Muscle layer of duodenum (tissue), 2 donors: ENCODE measurements around the gene GRID2.

Source experiments
- H3K27ac ChIP-seq: one replicate; pipeline ENCODE4 v1.7.0; 2013; ENCODE audit warnings: mild to moderate bottlenecking, low read length
- H3K27me3 ChIP-seq: one replicate; pipeline ENCODE4 v1.7.0; 2013; ENCODE audit warnings: low read depth, mild to moderate bottlenecking, control low read depth, low read length
- H3K36me3 ChIP-seq, 2 donors: one replicate each; pipeline ENCODE4 v1.7.0; 2013; ENCODE audit warnings: low read length in 2 of 2, control low read depth in 1 of 2, mild to moderate bottlenecking in 1 of 2; ENCODE audit not compliant: insufficient read depth in 2 of 2, control insufficient read depth in 1 of 2
- H3K4me1 ChIP-seq, 2 donors: one replicate each; pipeline ENCODE4 v1.7.0; 2013; ENCODE audit warnings: low read length in 2 of 2, mild to moderate bottlenecking in 2 of 2, control low read depth in 1 of 2, moderate library complexity in 1 of 2; ENCODE audit not compliant: insufficient read depth in 2 of 2, control insufficient read depth in 1 of 2
- H3K4me3 ChIP-seq, 2 donors: one replicate each; pipeline ENCODE4 v1.7.0; 2013; ENCODE audit warnings: low read length in 2 of 2, low read depth in 1 of 2, mild to moderate bottlenecking in 1 of 2
- H3K9me3 ChIP-seq, 2 donors: one replicate each; pipeline ENCODE4 v1.7.0; 2013; ENCODE audit warnings: low read length in 2 of 2, control low read depth in 1 of 2, mild to moderate bottlenecking in 1 of 2; ENCODE audit not compliant: control insufficient read depth in 1 of 2
- donor health status: healthy.

GRID2 gene

GRCh38 chr4:93086356-93086755 lies 782.6 kb downstream of the GRID2 start:
- Histone ChIP-seq H3K4me1 (no peaks in the 10 kb centered on the region), H3K27ac (no peak overlapping the region), H3K27me3 (no peaks in the 10 kb centered on the region), H3K4me3 (no peak overlapping the region), H3K9me3 (no peaks in the 10 kb centered on the region), H3K36me3 (no peaks in the 10 kb centered on the region)

- H3K27ac ChIP-seq: no peak overlapping the region
- H3K36me3 ChIP-seq: no peaks in the 10 kb centered on the region
- H3K27me3 ChIP-seq: no peaks in the 10 kb centered on the region
- no peak overlapping the region for H3K4me3 ChIP-seq
- no peaks in the 10 kb centered on the region for H3K9me3 ChIP-seq
- no peaks in the 10 kb centered on the region for H3K4me1 ChIP-seq
Observed at GRCh38 chr4:93092765-93093164, 789.0 kb downstream of the GRID2 start.

- Histone ChIP-seq H3K4me3 (no peak overlapping the region), H3K27ac (no peak overlapping the region), H3K36me3 (no peaks in the 10 kb centered on the region), H3K27me3 (no peaks in the 10 kb centered on the region), H3K4me1 (no peaks in the 10 kb centered on the region), H3K9me3 (no peaks in the 10 kb centered on the region)
Observed at GRCh38 chr4:93103042-93103441, 799.3 kb downstream of the GRID2 start.

- no peak overlapping the region for H3K27ac ChIP-seq
- H3K27me3 ChIP-seq: no peaks in the 10 kb centered on the region
- H3K36me3 ChIP-seq: no peaks in the 10 kb centered on the region
- H3K4me3 ChIP-seq: no peak overlapping the region
- H3K4me1 ChIP-seq: no peaks in the 10 kb centered on the region
- no peaks in the 10 kb centered on the region for H3K9me3 ChIP-seq
Observed at GRCh38 chr4:93116624-93117023, 812.9 kb downstream of the GRID2 start.

DNA sequence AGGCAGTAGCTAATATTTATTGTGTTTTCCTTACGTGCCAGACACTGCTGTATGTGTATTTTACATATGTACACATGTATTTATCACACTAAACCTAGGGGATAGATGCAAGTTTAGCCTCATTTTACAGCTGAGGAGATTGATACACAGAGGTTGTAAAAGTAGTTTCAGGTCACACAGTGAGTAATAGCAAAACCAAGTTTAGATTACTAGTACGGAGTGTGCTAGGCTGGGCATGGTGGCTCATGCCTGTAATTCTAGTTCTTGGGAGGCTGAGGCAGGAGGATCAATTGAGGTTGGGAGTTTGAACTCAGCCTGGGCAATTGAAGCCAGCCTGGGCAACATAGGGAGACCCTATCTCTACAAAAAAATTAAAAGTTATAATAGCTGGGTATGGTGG lies 823.7 kb downstream of the GRID2 start:
- Histone ChIP-seq H3K4me1 (no peaks in the 10 kb centered on the region), H3K27ac (no peak overlapping the region), H3K36me3 (no peaks in the 10 kb centered on the region), H3K9me3 (no peaks in the 10 kb centered on the region), H3K27me3 (no peaks in the 10 kb centered on the region), H3K4me3 (no peak overlapping the region)

- Histone ChIP-seq H3K4me1 (no peaks in the 10 kb centered on the region), H3K27me3 (no peaks in the 10 kb centered on the region), H3K9me3 (no peaks in the 10 kb centered on the region), H3K27ac (no peak overlapping the region), H3K36me3 (no peaks in the 10 kb centered on the region), H3K4me3 (no peak overlapping the region)
Observed at GRCh38 chr4:93132631-93133030, 828.9 kb downstream of the GRID2 start.

- H3K27ac ChIP-seq: no peak overlapping the region
- H3K4me1 ChIP-seq: no peaks in the 10 kb centered on the region
- H3K4me3 ChIP-seq: no peak overlapping the region
- H3K9me3 ChIP-seq: no peaks in the 10 kb centered on the region
- no peaks in the 10 kb centered on the region for H3K27me3 ChIP-seq
- no peaks in the 10 kb centered on the region for H3K36me3 ChIP-seq
Observed at GRCh38 chr4:93139118-93139517, 835.4 kb downstream of the GRID2 start.

- no peaks in the 10 kb centered on the region for H3K27me3 ChIP-seq
Observed at GRCh38 chr4:93143902-93144301, 840.1 kb downstream of the GRID2 start.

DNA sequence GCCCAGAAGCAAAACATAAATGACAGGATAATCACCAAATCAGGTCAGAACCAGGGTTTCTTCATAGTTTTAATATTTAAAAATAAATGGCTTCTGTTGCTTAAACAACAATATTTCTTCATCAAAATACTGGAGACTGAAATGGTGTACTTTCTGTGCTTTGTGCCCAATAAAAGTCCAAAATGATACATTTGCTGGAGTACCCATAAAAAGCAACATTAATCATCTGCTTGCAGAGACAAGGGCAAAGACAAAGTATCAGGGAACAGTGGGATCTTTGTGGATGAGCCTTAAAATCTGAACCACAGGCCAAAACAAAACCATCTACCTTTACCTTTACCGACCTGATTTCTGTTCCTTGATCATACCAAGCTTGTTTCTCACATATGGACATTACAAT lies 840.9 kb downstream of the GRID2 start:
- Histone ChIP-seq H3K27ac (no peak overlapping the region), H3K9me3 (no peaks in the 10 kb centered on the region), H3K4me1 (no peaks in the 10 kb centered on the region), H3K27me3 (no peaks in the 10 kb centered on the region), H3K4me3 (no peak overlapping the region), H3K36me3 (no peaks in the 10 kb centered on the region)

More at GRCh38 chr4:93143902-93144301, 840.1 kb downstream of the GRID2 start:
- Histone ChIP-seq H3K4me1 (no peaks in the 10 kb centered on the region), H3K36me3 (no peaks in the 10 kb centered on the region), H3K4me3 (no peak overlapping the region), H3K27ac (no peak overlapping the region), H3K9me3 (no peaks in the 10 kb centered on the region)

DNA sequence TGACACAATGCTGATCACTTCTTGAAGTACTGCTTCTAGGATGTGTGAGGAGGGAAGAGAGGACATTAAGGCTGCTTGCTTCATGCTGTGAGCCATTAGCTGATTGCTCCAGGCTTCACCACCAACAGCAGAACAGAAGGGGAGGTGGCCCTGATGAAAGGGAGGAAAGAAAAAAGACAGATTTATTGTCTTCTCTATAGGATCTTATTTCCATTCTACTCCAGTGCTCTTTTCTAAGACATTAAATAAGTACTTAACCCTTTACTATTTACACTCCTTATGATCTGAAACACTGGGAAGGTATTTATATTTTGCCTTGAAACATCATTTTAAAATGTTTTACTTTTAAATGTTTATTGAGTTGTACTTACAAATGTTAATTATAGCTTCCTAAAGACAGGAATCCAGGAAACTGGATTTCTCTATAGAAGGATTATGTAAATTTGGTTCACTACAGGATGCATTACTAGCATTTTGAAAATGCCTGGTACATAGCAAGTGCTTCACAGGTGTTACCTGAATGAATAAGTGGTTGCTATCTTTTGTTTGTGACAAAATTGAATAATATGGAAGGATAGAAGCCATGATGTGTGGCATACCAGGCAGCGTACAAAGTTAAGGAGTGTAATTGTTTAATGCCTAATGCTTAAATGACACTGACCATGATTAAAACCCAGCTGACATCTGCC lies 843.9 kb downstream of the GRID2 start:
- Histone ChIP-seq H3K27me3 (no peaks in the 10 kb centered on the region), H3K4me3 (no peak overlapping the region), H3K36me3 (no peaks in the 10 kb centered on the region), H3K4me1 (no peaks in the 10 kb centered on the region), H3K27ac (no peak overlapping the region), H3K9me3 (no peaks in the 10 kb centered on the region)

- H3K27me3 ChIP-seq: no peaks in the 10 kb centered on the region
- no peak overlapping the region for H3K27ac ChIP-seq
- no peak overlapping the region for H3K4me3 ChIP-seq
- H3K36me3 ChIP-seq: no peaks in the 10 kb centered on the region
- no peaks in the 10 kb centered on the region for H3K9me3 ChIP-seq
- no peaks in the 10 kb centered on the region for H3K4me1 ChIP-seq
Observed at GRCh38 chr4:93152491-93152890, 848.7 kb downstream of the GRID2 start.

DNA sequence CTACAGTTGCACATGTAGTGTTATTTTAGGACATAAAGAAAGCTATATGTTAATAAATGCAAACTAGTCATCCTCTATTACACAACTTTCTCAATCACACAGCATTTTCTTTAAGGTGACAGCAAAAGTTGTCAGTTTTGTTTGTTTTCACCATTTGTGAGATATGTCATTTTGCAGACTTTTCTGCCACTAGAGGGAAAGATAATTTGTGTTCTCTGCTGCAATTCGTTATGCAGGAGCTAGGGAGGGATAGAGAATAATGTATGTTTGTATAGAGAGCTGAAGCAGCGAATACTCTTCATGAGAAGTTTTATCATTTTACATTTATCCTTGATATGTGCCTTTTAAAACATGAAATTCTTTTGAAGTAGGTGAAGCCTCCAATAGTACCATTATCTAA lies 854.2 kb downstream of the GRID2 start:
- H3K27ac ChIP-seq: no peak overlapping the region
- no peaks in the 10 kb centered on the region for H3K27me3 ChIP-seq

More for the DNA sequence above, 854.2 kb downstream of the GRID2 start:
- Histone ChIP-seq H3K4me3 (no peak overlapping the region), H3K9me3 (no peaks in the 10 kb centered on the region), H3K4me1 (no peaks in the 10 kb centered on the region), H3K36me3 (no peaks in the 10 kb centered on the region)
